ENCODE results near the gene TMEM165. TPM values are rescaled to one million over a fixed set of nuclear protein-coding genes. Genes with fewer than 3 reads are reported as not detected.

The TMEM165 gene
- total RNA-seq, 2 experiments from 2014 or later = 44.8 to 46.0 TPM

DNA sequence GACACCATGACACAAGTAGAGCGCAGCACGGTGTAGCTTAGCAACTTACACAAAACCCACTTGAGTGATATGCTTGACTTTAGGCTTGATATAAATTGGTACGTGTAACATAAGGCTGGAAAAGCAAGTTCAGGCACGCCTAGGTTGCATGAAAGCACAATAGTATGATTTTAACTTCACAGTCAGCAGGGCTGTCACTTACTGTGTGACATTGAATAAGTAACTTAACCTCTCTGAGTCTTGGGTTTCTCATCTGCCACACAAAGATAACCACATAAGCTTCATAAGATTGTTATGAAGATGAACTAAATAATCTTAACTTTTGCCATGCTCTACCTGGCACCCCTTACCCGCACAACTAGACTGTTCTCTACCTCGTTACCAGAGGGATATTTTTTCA lies 40.2 kb upstream of the TMEM165 start:
- H3K4me1 ChIP-seq (ENCODE audit: insufficient read depth, low read length) = no peaks in the 10 kb centered on the region
- TF ChIP-seq, protein P1, sequence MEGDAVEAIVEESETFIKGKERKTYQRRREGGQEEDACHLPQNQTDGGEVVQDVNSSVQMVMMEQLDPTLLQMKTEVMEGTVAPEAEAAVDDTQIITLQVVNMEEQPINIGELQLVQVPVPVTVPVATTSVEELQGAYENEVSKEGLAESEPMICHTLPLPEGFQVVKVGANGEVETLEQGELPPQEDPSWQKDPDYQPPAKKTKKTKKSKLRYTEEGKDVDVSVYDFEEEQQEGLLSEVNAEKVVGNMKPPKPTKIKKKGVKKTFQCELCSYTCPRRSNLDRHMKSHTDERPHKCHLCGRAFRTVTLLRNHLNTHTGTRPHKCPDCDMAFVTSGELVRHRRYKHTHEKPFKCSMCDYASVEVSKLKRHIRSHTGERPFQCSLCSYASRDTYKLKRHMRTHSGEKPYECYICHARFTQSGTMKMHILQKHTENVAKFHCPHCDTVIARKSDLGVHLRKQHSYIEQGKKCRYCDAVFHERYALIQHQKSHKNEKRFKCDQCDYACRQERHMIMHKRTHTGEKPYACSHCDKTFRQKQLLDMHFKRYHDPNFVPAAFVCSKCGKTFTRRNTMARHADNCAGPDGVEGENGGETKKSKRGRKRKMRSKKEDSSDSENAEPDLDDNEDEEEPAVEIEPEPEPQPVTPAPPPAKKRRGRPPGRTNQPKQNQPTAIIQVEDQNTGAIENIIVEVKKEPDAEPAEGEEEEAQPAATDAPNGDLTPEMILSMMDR (IDR thresholded peaks at IDR 0.05) = no peak
- DNase-seq (no peak), ATAC-seq (ENCODE audit: poor library complexity) (no peak)
- H3K27ac Mint-ChIP-seq = no peak overlapping the region
- H3K9me3 Mint-ChIP-seq = peaks cover 4% of the 10 kb centered on the region
- CTCF ChIA-PET = interaction anchor here (0.7 kb wide), 1 partner anchor 407 kb away, joined by 3 read pairs; no protein-coding TSS in a partner anchor
- no peaks in the 10 kb centered on the region for H3K9me3 ChIP-seq (ENCODE audit: control insufficient read depth in 1 of 2, insufficient read depth in 1 of 2, low read length in 2 of 2)
- H3K36me3 Mint-ChIP-seq (ENCODE audit: low read depth) = no peaks in the 10 kb centered on the region
- H3K4me1 Mint-ChIP-seq (ENCODE audit: low read depth) = no peaks in the 10 kb centered on the region
- no peak overlapping the region for H3K4me3 ChIP-seq (ENCODE audit: low read length)
- H3K4me3 Mint-ChIP-seq = no peak overlapping the region
- H3K27me3 Mint-ChIP-seq = no peaks in the 10 kb centered on the region
- H3K36me3 ChIP-seq (ENCODE audit: insufficient read depth, low read length) = no peaks in the 10 kb centered on the region
- POLR2A ChIA-PET = interaction anchor here (0.6 to 1.1 kb wide), 2 partner anchors 10 to 40 kb away, joined by 3 to 4 read pairs; partner anchors contain the start of genes SRD5A3 and TMEM165
- H3K27ac ChIP-seq (ENCODE audit: low read depth in 1 of 2, low read length in 2 of 2) = no peak overlapping the region
- no peaks in the 10 kb centered on the region for H3K27me3 ChIP-seq (ENCODE audit: control insufficient read depth in 1 of 2, insufficient read depth in 2 of 2, low read length in 2 of 2)
- intact Hi-C loops (cut with DNase I, micrococcal nuclease) = no loop called here

DNA sequence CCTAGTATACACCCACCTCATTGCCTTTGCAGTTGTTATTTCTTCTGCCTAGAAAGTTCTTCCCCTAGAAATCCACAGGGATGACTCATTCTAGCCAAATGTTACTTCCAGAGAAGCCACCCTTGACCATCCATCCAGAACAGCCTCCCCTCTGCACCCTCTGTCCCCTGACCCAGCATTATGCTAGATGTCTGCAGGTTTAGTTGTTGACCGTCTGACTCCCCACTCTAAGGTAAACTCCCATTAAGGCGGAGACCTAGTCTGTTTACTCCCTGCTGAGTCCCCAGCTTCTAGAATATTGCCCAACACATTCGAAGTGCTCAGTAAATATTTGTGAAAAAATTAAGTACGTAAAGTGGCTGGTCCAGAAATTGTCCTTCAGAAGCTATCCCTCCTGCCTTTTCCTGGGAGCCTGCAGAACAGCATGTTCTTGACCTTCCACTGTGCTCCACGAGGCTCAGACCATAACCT lies 38.7 kb upstream of the TMEM165 start:
- Mint-ChIP-seq H3K4me3 (no peak overlapping the region), H3K27me3 (no peaks in the 10 kb centered on the region), H3K4me1 (ENCODE audit: low read depth) (no peaks in the 10 kb centered on the region), H3K27ac (no peak overlapping the region), H3K36me3 (ENCODE audit: low read depth) (no peaks in the 10 kb centered on the region), H3K9me3 (peaks cover 4% of the 10 kb centered on the region)
- TF ChIP-seq, protein P1 (IDR thresholded peaks at IDR 0.05) = no peak
- CTCF ChIA-PET = no interaction called here
- no peaks in the 10 kb centered on the region for H3K4me1 ChIP-seq (ENCODE audit: insufficient read depth, low read length)
- POLR2A ChIA-PET = no interaction called here
- no peak overlapping the region for H3K4me3 ChIP-seq (ENCODE audit: low read length)
- no peaks in the 10 kb centered on the region for H3K9me3 ChIP-seq (ENCODE audit: control insufficient read depth in 1 of 2, insufficient read depth in 1 of 2, low read length in 2 of 2)
- DNase-seq = no peak
- no peak for ATAC-seq (ENCODE audit: poor library complexity)
- no peaks in the 10 kb centered on the region for H3K36me3 ChIP-seq (ENCODE audit: insufficient read depth, low read length)
- intact Hi-C loops (cut with DNase I, micrococcal nuclease) = no loop called here
- H3K27ac ChIP-seq (ENCODE audit: low read depth in 1 of 2, low read length in 2 of 2) = no peak overlapping the region
- no peaks in the 10 kb centered on the region for H3K27me3 ChIP-seq (ENCODE audit: control insufficient read depth in 1 of 2, insufficient read depth in 2 of 2, low read length in 2 of 2)

- H3K4me1 ChIP-seq (ENCODE audit: insufficient read depth, low read length) = no peaks in the 10 kb centered on the region
- H3K4me3 ChIP-seq (ENCODE audit: low read length) = no peak overlapping the region
- intact Hi-C loops (cut with DNase I, micrococcal nuclease) = no loop called here
- DNase-seq (no peak), ATAC-seq (ENCODE audit: poor library complexity) (no peak)
- Mint-ChIP-seq H3K4me1 (ENCODE audit: low read depth) (no peaks in the 10 kb centered on the region), H3K36me3 (ENCODE audit: low read depth) (no peaks in the 10 kb centered on the region), H3K27ac (no peak overlapping the region), H3K4me3 (no peak overlapping the region), H3K27me3 (no peaks in the 10 kb centered on the region), H3K9me3 (no peaks in the 10 kb centered on the region)
- H3K9me3 ChIP-seq (ENCODE audit: control insufficient read depth in 1 of 2, insufficient read depth in 1 of 2, low read length in 2 of 2) = no peaks in the 10 kb centered on the region
- H3K36me3 ChIP-seq (ENCODE audit: insufficient read depth, low read length) = no peaks in the 10 kb centered on the region
- H3K27me3 ChIP-seq (ENCODE audit: control insufficient read depth in 1 of 2, insufficient read depth in 2 of 2, low read length in 2 of 2) = no peaks in the 10 kb centered on the region
- no peak overlapping the region for H3K27ac ChIP-seq (ENCODE audit: low read depth in 1 of 2, low read length in 2 of 2)
- CTCF ChIA-PET = no interaction called here
- POLR2A ChIA-PET = no interaction called here
- TF ChIP-seq, protein P1 (IDR thresholded peaks at IDR 0.05) = no peak
These were observed 37.5 kb upstream of the TMEM165 start for GRCh38 chr4:55358246-55358645.

All from CD4-positive, alpha-beta T cell (primary cell).